Measurements from ENCODE around the gene RENBP. TPM values are rescaled to one million over a fixed set of nuclear protein-coding genes. Genes with fewer than 3 reads are reported as not detected.

RENBP gene
- total RNA-seq (2014; rRNA removed; shearing (Covaris generic); ENCODE audit: low replicate concordance), result 0.22 and 0.26 TPM in 2 replicates

DNA sequence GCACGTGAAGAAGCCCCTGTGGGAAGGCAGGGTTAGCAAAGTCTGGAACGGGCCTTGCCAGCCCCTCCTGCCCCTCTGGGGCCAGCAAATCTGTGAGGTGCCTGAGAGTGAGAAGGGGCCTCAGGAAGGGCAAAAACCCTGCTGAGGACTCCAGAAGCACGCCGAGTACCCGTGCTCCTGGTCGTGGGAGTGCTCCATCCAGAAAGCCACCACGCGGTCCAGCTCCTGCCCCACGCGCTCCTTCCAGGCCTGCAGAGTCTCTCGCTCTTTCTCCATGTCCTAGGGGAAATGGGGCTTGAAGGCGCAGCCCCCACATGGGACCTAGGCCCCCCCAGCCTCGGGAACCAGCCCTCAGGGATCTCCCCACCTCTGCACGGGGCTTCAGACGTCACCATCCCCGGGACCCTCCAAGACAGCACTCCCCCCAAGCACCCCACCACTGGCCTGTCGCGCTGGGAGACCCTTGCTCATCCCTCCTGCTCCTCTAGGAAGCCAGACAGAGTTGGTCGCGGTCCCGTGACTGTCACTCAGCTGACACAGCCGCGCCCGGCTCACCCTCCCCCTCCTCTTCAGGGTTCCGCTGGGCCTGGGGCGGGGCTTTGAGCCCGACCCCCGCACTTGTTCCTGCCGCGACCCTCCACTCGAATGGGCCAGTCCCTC lies at the start of gene RENBP:
RENBP (minus strand) TSS at position 504 of the 660 bp plus-strand sequence; CDS start at position 471, 33 bp downstream.
- H3K4me1 ChIP-seq (ENCODE audit: low read length), result no peaks in the 10 kb centered on the region
- H3K9me3 ChIP-seq (ENCODE audit: low read length), result no peaks in the 10 kb centered on the region
- H3K36me3 ChIP-seq (ENCODE audit: insufficient read depth, low read length), result no peaks in the 10 kb centered on the region
- no peak within 1 kb of the TSS for H3K9ac ChIP-seq (ENCODE audit: low read length)
- H4K20me1 ChIP-seq (ENCODE audit: insufficient read depth, low read depth, low read length), result no peaks in the 10 kb centered on the region
- no peak within 1 kb of the TSS for H2AFZ ChIP-seq (ENCODE audit: low read length)
- no peaks in the 10 kb centered on the region for H3K9me2 ChIP-seq (replicated peaks; ENCODE audit: insufficient read depth, low read length)
- H3K27ac ChIP-seq (ENCODE audit: low read length), result no peak within 1 kb of the TSS
- DNase-seq, result no peak
- no peak within 1 kb of the TSS for H3K4me2 ChIP-seq (ENCODE audit: low read depth, low read length, poor library complexity, severe bottlenecking)
- H3K79me2 ChIP-seq (ENCODE audit: low read length), result no peaks in the 10 kb centered on the region
- no peaks in the 10 kb centered on the region for H3K27me3 ChIP-seq (ENCODE audit: low read length)
- no peak within 1 kb of the TSS for H3K4me3 ChIP-seq (ENCODE audit: low read length)

DNA sequence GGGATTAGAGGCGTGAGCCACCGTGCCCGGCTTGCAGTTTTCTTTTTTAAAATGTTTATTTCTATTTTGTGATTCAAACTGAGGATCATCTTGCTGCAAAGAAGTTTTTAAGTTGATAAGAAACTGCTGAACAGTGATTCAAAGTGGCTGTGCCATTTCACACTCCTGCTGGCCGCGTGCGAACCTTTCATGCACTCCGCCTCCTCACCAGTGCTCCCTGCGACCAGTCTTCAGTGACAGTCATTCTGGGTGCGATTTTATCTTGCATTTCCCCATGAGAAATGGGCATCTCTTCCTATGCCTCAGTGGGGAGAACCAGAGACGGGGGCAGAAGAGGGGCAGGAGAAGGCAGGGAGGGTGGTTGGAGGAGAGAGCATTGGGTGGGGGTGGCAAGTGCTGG lies 49.5 kb upstream of the RENBP start:
- Histone ChIP-seq H3K9me3 (ENCODE audit: low read length) (no peaks in the 10 kb centered on the region), H3K27me3 (ENCODE audit: low read length) (no peaks in the 10 kb centered on the region), H2AFZ (ENCODE audit: low read length) (no peak overlapping the region), H3K36me3 (ENCODE audit: insufficient read depth, low read length) (no peaks in the 10 kb centered on the region), H3K9ac (ENCODE audit: low read length) (no peak overlapping the region), H3K9me2 (replicated peaks; ENCODE audit: insufficient read depth, low read length) (no peaks in the 10 kb centered on the region), H3K4me2 (ENCODE audit: low read depth, low read length, poor library complexity, severe bottlenecking) (no peak overlapping the region), H4K20me1 (ENCODE audit: insufficient read depth, low read depth, low read length) (no peaks in the 10 kb centered on the region), H3K4me1 (ENCODE audit: low read length) (no peaks in the 10 kb centered on the region), H3K79me2 (ENCODE audit: low read length) (no peaks in the 10 kb centered on the region), H3K27ac (ENCODE audit: low read length) (no peak overlapping the region), H3K4me3 (ENCODE audit: low read length) (no peak overlapping the region)
- DNase-seq, result no peak

DNA sequence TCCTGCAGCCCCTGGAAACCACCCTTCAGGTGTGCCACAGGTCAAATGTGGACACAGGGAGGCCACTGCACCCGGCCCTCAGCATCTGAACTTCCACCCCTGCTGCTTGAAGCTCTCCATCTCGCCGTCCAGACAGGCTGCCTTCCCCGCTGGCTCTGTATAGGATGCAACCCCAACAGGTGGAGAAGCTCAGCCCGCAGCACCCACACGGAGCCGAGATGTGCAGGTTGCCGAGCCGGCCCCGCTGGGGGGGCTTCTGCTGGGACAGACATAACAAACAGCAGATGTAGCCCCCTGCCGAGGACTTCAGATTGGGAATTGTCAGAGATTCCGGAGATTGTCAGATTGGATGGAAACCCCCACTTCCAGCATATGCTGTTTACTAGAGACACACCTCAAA lies 48.6 kb upstream of the RENBP start:
- H3K4me2 ChIP-seq (ENCODE audit: low read depth, low read length, poor library complexity, severe bottlenecking), result no peak overlapping the region
- no peaks in the 10 kb centered on the region for H4K20me1 ChIP-seq (ENCODE audit: insufficient read depth, low read depth, low read length)
- DNase-seq, result no peak
- H3K27me3 ChIP-seq (ENCODE audit: low read length), result no peaks in the 10 kb centered on the region
- no peak overlapping the region for H3K9ac ChIP-seq (ENCODE audit: low read length)
- H3K36me3 ChIP-seq (ENCODE audit: insufficient read depth, low read length), result no peaks in the 10 kb centered on the region
- no peak overlapping the region for H3K27ac ChIP-seq (ENCODE audit: low read length)
- H3K79me2 ChIP-seq (ENCODE audit: low read length), result no peaks in the 10 kb centered on the region
- no peaks in the 10 kb centered on the region for H3K4me1 ChIP-seq (ENCODE audit: low read length)
- no peaks in the 10 kb centered on the region for H3K9me2 ChIP-seq (replicated peaks; ENCODE audit: insufficient read depth, low read length)
- H3K4me3 ChIP-seq (ENCODE audit: low read length), result no peak overlapping the region
- H3K9me3 ChIP-seq (ENCODE audit: low read length), result no peaks in the 10 kb centered on the region
- no peak overlapping the region for H2AFZ ChIP-seq (ENCODE audit: low read length)

DNA sequence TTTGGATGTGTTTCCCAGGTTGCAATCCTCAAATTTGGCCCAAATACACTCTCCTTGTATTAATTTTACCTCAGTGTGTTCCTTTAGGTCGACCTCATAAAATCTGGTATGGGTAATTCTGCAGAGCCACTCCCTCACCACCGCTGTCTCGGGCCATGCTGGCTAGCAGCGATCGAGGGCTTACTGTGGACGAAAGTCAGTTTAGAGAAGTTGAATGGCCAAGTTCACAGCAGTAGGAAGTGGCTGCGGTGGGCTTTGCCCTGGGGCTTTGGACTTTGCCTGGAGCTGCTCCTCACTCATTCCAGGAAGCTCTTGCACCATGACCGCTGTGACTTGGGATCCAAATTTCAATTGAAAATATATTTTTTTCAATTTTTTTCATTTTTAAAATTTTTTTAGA lies 47.7 kb upstream of the RENBP start:
- Histone ChIP-seq H3K9me2 (replicated peaks; ENCODE audit: insufficient read depth, low read length) (no peaks in the 10 kb centered on the region), H2AFZ (ENCODE audit: low read length) (no peak overlapping the region), H3K27ac (ENCODE audit: low read length) (no peak overlapping the region), H3K4me3 (ENCODE audit: low read length) (no peak overlapping the region), H3K4me1 (ENCODE audit: low read length) (no peaks in the 10 kb centered on the region), H3K4me2 (ENCODE audit: low read depth, low read length, poor library complexity, severe bottlenecking) (no peak overlapping the region), H3K36me3 (ENCODE audit: insufficient read depth, low read length) (no peaks in the 10 kb centered on the region), H3K9me3 (ENCODE audit: low read length) (no peaks in the 10 kb centered on the region), H3K9ac (ENCODE audit: low read length) (no peak overlapping the region), H3K27me3 (ENCODE audit: low read length) (no peaks in the 10 kb centered on the region), H4K20me1 (ENCODE audit: insufficient read depth, low read depth, low read length) (no peaks in the 10 kb centered on the region), H3K79me2 (ENCODE audit: low read length) (no peaks in the 10 kb centered on the region)
- no peak for DNase-seq

DNA sequence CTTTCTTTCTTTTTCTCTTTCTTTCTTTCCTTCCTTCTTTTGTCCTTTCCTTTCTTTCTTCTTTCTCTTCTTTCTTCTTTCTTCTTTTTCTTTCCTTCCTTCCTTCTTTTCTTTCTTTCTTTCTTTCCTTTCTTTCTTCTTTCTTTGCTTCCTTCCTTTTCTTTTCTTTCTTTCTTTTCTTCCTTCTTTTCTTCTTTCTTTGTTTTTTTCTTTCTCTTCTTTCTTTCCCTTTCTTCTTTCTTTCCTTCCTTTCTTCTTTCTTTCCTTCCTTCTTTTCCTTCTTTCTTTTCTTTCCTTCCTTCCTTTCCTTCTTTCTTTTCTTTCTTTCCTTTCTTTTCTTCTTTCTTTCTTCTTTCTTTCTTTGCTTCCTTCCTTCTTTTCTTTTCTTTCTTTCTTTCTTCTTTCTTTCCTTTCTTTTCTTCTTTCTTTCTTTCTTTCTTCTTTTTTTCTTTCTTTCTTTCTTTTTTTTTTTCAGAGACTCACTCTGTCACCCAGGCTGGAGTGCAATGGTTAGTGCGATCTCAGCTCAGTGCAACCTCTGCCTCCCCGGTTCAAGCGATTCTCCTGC lies 46.7 kb upstream of the RENBP start:
- H3K36me3 ChIP-seq (ENCODE audit: insufficient read depth, low read length), result no peaks in the 10 kb centered on the region
- H3K4me1 ChIP-seq (ENCODE audit: low read length), result no peaks in the 10 kb centered on the region
- no peaks in the 10 kb centered on the region for H3K9me3 ChIP-seq (ENCODE audit: low read length)
- H3K9me2 ChIP-seq (replicated peaks; ENCODE audit: insufficient read depth, low read length), result no peaks in the 10 kb centered on the region
- no peak overlapping the region for H3K9ac ChIP-seq (ENCODE audit: low read length)
- H3K4me2 ChIP-seq (ENCODE audit: low read depth, low read length, poor library complexity, severe bottlenecking), result no peak overlapping the region
- DNase-seq, result no peak
- H3K27ac ChIP-seq (ENCODE audit: low read length), result no peak overlapping the region
- no peaks in the 10 kb centered on the region for H3K27me3 ChIP-seq (ENCODE audit: low read length)
- no peak overlapping the region for H2AFZ ChIP-seq (ENCODE audit: low read length)
- H3K4me3 ChIP-seq (ENCODE audit: low read length), result no peak overlapping the region
- no peaks in the 10 kb centered on the region for H4K20me1 ChIP-seq (ENCODE audit: insufficient read depth, low read depth, low read length)
- no peaks in the 10 kb centered on the region for H3K79me2 ChIP-seq (ENCODE audit: low read length)

DNA sequence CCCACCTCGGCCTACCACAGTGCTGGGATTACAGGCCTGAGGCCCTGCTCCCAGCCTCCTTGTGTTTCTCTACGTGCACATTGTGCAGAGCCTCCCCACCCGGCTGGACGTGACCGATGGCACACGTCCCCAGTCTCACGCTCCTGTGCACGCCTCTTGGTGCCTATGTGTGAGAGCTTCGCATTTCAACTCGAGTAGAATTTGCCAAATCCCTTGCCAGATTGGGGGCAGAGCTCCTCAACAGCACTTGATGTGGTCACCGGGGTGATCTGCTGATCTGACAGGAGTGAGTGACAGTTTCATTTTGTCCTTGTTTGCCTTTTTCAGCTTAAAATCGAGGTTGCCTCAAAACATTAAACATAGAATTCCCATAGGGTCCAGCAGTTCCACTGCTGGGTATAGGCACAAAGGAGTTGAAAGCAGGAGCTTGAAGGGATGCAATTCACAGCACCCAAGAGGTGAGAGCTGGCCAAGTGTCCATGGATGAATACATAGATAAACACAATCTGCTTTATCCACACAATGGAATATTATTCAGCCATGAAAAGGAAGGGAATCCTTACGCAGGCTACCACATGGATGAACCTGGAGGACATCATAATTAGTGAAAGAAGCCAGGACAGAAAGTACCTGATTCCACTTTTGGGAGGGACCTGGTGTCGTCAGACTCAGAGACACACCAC lies 45.7 kb upstream of the RENBP start:
- Histone ChIP-seq H3K4me2 (ENCODE audit: low read depth, low read length, poor library complexity, severe bottlenecking) (no peak overlapping the region), H3K27ac (ENCODE audit: low read length) (no peak overlapping the region), H3K27me3 (ENCODE audit: low read length) (no peaks in the 10 kb centered on the region), H3K9ac (ENCODE audit: low read length) (no peak overlapping the region), H3K9me2 (replicated peaks; ENCODE audit: insufficient read depth, low read length) (no peaks in the 10 kb centered on the region), H3K4me1 (ENCODE audit: low read length) (peaks cover 4% of the 10 kb centered on the region), H4K20me1 (ENCODE audit: insufficient read depth, low read depth, low read length) (no peaks in the 10 kb centered on the region), H3K36me3 (ENCODE audit: insufficient read depth, low read length) (no peaks in the 10 kb centered on the region), H3K4me3 (ENCODE audit: low read length) (no peak overlapping the region), H3K9me3 (ENCODE audit: low read length) (no peaks in the 10 kb centered on the region), H3K79me2 (ENCODE audit: low read length) (no peaks in the 10 kb centered on the region), H2AFZ (ENCODE audit: low read length) (no peak overlapping the region)
- no peak for DNase-seq

DNA sequence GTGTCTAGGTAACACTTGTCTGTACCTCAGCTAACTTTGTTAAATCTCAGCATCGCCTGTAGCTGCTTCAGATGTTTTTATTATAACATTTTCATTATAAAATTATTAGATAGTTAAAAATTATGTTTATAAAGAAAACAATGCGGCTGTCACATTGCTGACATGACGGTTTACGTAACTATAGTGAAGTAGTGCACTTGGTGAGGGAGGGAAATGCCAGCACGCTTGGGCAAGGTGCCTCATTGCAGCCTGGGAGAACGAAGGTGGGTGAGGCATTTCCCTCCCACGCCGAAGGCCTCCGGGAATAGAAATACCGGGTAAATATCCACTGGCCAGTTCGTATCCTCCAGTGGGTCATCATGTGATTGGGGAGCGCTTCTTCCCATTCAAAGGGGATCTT lies 44.0 kb upstream of the RENBP start:
- H2AFZ ChIP-seq (ENCODE audit: low read length), result no peak overlapping the region
- no peaks in the 10 kb centered on the region for H3K9me3 ChIP-seq (ENCODE audit: low read length)
- H3K27ac ChIP-seq (ENCODE audit: low read length), result no peak overlapping the region
- no peaks in the 10 kb centered on the region for H3K9me2 ChIP-seq (replicated peaks; ENCODE audit: insufficient read depth, low read length)
- no peak overlapping the region for H3K9ac ChIP-seq (ENCODE audit: low read length)
- peaks cover 5% of the 10 kb centered on the region for H3K4me1 ChIP-seq (ENCODE audit: low read length)
- no peaks in the 10 kb centered on the region for H4K20me1 ChIP-seq (ENCODE audit: insufficient read depth, low read depth, low read length)
- H3K4me3 ChIP-seq (ENCODE audit: low read length), result no peak overlapping the region
- H3K4me2 ChIP-seq (ENCODE audit: low read depth, low read length, poor library complexity, severe bottlenecking), result no peak overlapping the region
- no peak for DNase-seq
- no peaks in the 10 kb centered on the region for H3K27me3 ChIP-seq (ENCODE audit: low read length)
- H3K36me3 ChIP-seq (ENCODE audit: insufficient read depth, low read length), result no peaks in the 10 kb centered on the region
- no peaks in the 10 kb centered on the region for H3K79me2 ChIP-seq (ENCODE audit: low read length)

DNA sequence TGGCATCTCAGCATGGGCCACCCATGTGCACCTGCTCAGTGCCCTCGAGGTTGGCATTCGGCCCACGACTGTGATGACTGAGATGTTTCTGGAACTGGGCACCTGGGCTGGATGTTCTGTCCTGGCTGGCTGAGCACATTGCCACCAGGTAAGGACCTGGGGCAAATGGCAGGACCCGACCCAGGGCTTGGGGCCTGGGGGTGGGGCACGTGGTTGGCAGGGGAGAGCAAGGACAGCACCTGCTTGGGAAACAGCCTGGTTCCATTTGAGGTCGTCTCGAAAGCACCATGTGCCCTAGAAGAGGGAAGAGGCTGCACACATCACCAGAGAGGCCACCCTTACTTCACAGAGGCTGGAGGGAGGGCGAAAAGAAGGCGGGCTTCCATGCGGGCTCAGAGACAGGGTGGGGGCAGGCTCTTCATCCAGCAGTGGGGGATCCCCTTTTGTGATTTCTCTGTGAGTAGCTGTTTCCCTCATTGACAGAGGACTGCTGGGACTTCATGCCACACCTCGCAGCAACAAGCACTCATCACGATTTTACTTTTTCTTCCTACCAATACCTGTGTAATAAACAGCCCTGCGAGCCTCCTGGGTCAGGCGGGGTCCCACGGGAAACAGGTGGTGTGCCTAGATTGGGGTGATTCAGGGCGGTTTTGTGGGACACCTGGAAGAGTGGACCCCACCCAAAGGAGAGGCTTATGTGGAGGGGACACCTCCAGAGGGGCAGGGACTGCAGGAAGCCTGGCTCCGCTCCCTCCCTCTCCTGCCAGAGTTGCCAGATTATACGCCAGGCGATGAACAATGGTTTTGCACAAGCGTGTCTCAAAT lies 40.1 kb upstream of the RENBP start:
- H3K9me3 ChIP-seq (ENCODE audit: low read length), result no peaks in the 10 kb centered on the region
- peaks cover 5% of the 10 kb centered on the region for H3K4me1 ChIP-seq (ENCODE audit: low read length)
- no peaks in the 10 kb centered on the region for H3K27me3 ChIP-seq (ENCODE audit: low read length)
- DNase-seq, result no peak
- H3K9ac ChIP-seq (ENCODE audit: low read length), result no peak overlapping the region
- no peak overlapping the region for H3K27ac ChIP-seq (ENCODE audit: low read length)
- no peaks in the 10 kb centered on the region for H3K36me3 ChIP-seq (ENCODE audit: insufficient read depth, low read length)
- H2AFZ ChIP-seq (ENCODE audit: low read length), result no peak overlapping the region
- H3K4me3 ChIP-seq (ENCODE audit: low read length), result no peak overlapping the region
- no peaks in the 10 kb centered on the region for H4K20me1 ChIP-seq (ENCODE audit: insufficient read depth, low read depth, low read length)
- H3K79me2 ChIP-seq (ENCODE audit: low read length), result no peaks in the 10 kb centered on the region
- no peak overlapping the region for H3K4me2 ChIP-seq (ENCODE audit: low read depth, low read length, poor library complexity, severe bottlenecking)
- H3K9me2 ChIP-seq (replicated peaks; ENCODE audit: insufficient read depth, low read length), result no peaks in the 10 kb centered on the region
